H1 (cell line): Measurements from ENCODE around the gene RRM2.

Experiments used
- CTCF ChIP-seq, 3 experiments: IDR thresholded peaks; 1 replicate in 2 of 3; 2 replicates in 1 of 3; pipeline versions ENCODE4 v1.5.1 to v1.6.1; 2011; ENCODE audit warnings: low read length in 3 of 3, mild to moderate bottlenecking in 3 of 3, inconsistent platforms in 2 of 3, low read depth in 1 of 3, moderate library complexity in 1 of 3; ENCODE audit not compliant: insufficient read depth in 1 of 3; ENCODE audit errors: control extremely low read depth in 1 of 3
- EP300 ChIP-seq, 2 experiments: IDR thresholded peaks; 1 replicate in 1 of 2; 2 replicates in 1 of 2; pipeline ENCODE4 v1.6.1; 2011 to 2012; ENCODE audit warnings: low read depth in 2 of 2, low read length in 2 of 2, mild to moderate bottlenecking in 2 of 2, borderline replicate concordance in 1 of 2, inconsistent platforms in 1 of 2, moderate library complexity in 1 of 2
- GTF2F1 ChIP-seq: IDR thresholded peaks from 2 replicates; pipeline ENCODE4 v1.6.1; 2012; ENCODE audit warnings: low read depth, low read length, improper control_type of control experiment, borderline replicate concordance
- KDM5A ChIP-seq: fragments of 200-600 bp; IDR thresholded peaks from 2 replicates; pipeline ENCODE4 v1.7.1; 2012; ENCODE audit warnings: mild to moderate bottlenecking, low read length, inconsistent platforms, mixed read lengths
- SIN3A ChIP-seq, 2 experiments: IDR thresholded peaks in 1 of 2; conservative IDR thresholded peaks in 1 of 2; 2 replicates each; pipeline ENCODE4 v1.6.1; 2011 to 2012; ENCODE audit warnings: low read length in 2 of 2, improper control_type of control experiment in 1 of 2, low read depth in 1 of 2, mild to moderate bottlenecking in 1 of 2
- SIRT6 ChIP-seq: IDR thresholded peaks from one replicate; pipeline ENCODE4 v1.7.1; 2012; ENCODE audit warnings: low read length, inconsistent platforms
- TAF1 ChIP-seq: IDR thresholded peaks from 2 replicates; pipeline ENCODE4 v1.6.1; 2011; ENCODE audit warnings: mild to moderate bottlenecking, low read depth, low read length
- YY1 ChIP-seq: IDR thresholded peaks from 2 replicates; pipeline ENCODE4 v1.6.1; 2011; ENCODE audit warnings: low read depth, mild to moderate bottlenecking, low read length

GRCh38 chr2:10087360-10087759, 35.2 kb upstream of the RRM2 start:
- TF ChIP-seq SIN3A (conservative IDR thresholded peaks at IDR 0.05 in 1 of 2, IDR thresholded peaks at IDR 0.05 in 1 of 2; ENCODE audit: low read depth in 1 of 2, low read length in 2 of 2) (no peak), CTCF (IDR thresholded peaks at IDR 0.05; ENCODE audit: control extremely low read depth in 1 of 3, insufficient read depth in 1 of 3, low read depth in 1 of 3, low read length in 3 of 3) (no peak), GTF2F1 (no peak), EP300 (IDR thresholded peaks at IDR 0.05; ENCODE audit: borderline replicate concordance in 1 of 2, low read depth in 2 of 2, low read length in 2 of 2) (no peak), SIRT6 (no peak), TAF1 (no peak), YY1 (no peak), KDM5A (no peak)
